Cortex of kidney (tissue), 1 donor: ENCODE measurements around the gene LGALS9C.
"Not testable (repeated sequence)": the region's sequence is repeated elsewhere in the genome, so short reads cannot be mapped to it uniquely, and the experiment has no call there.

Source experiments
- DNase-seq: peaks from one replicate; lab custom pipeline; 2025; lab: John Stamatoyannopoulos, UW

The LGALS9C gene

GRCh38 chr17:18478977-18479595, 2.5 kb downstream of the LGALS9C start:
- DNase-seq, result not testable (repeated sequence)

- not testable (repeated sequence) for DNase-seq
Measured at GRCh38 chr17:18481775-18482174, 5.2 kb downstream of the LGALS9C start.

- not testable (repeated sequence) for DNase-seq
Measured at GRCh38 chr17:18485936-18486464, 9.4 kb downstream of the LGALS9C start.

GRCh38 chr17:18487633-18488032, 11.0 kb downstream of the LGALS9C start:
- DNase-seq, result not testable (repeated sequence)

- not testable (repeated sequence) for DNase-seq
Measured at GRCh38 chr17:18488622-18489021, 12.0 kb downstream of the LGALS9C start.

GRCh38 chr17:18490016-18490415, 13.4 kb downstream of the LGALS9C start:
- not testable (repeated sequence) for DNase-seq

GRCh38 chr17:18492712-18493480, 16.3 kb downstream of the LGALS9C start:
- not testable (repeated sequence) for DNase-seq

- DNase-seq, result not testable (repeated sequence)
Measured at GRCh38 chr17:18494250-18494768, 17.7 kb downstream of the LGALS9C start.

GRCh38 chr17:18497044-18497443, 20.5 kb downstream of the LGALS9C start:
- DNase-seq, result not testable (repeated sequence)

- not testable (repeated sequence) for DNase-seq
Measured at GRCh38 chr17:18499100-18499499, 22.5 kb downstream of the LGALS9C start.

- not testable (repeated sequence) for DNase-seq
Measured at GRCh38 chr17:18499756-18500155, 23.2 kb downstream of the LGALS9C start.

- not testable (repeated sequence) for DNase-seq
Measured at GRCh38 chr17:18500281-18500680, 23.7 kb downstream of the LGALS9C start.

GRCh38 chr17:18500816-18501215, 24.2 kb downstream of the LGALS9C start:
- DNase-seq, result not testable (repeated sequence)

GRCh38 chr17:18503221-18503620, 26.6 kb downstream of the LGALS9C start:
- DNase-seq, result not testable (repeated sequence)

- not testable (repeated sequence) for DNase-seq
Measured at GRCh38 chr17:18507729-18508128, 31.1 kb downstream of the LGALS9C start.

- DNase-seq, result not testable (repeated sequence)
Measured at GRCh38 chr17:18508667-18509066, 32.1 kb downstream of the LGALS9C start.

GRCh38 chr17:18521100-18521499, 44.5 kb downstream of the LGALS9C start:
- not testable (repeated sequence) for DNase-seq

GRCh38 chr17:18525015-18525414, 48.4 kb downstream of the LGALS9C start:
- DNase-seq, result not testable (repeated sequence)

GRCh38 chr17:18526168-18526800, 49.7 kb downstream of the LGALS9C start:
- not testable (repeated sequence) for DNase-seq

GRCh38 chr17:18527354-18527753, 50.8 kb downstream of the LGALS9C start:
- DNase-seq, result not testable (repeated sequence)

- not testable (repeated sequence) for DNase-seq
Measured at GRCh38 chr17:18528435-18528834, 51.8 kb downstream of the LGALS9C start.

- DNase-seq, result not testable (repeated sequence)
Measured at GRCh38 chr17:18528899-18529500, 52.4 kb downstream of the LGALS9C start.
